ENCODE data around the gene XG. TPM values are rescaled to one million over a fixed set of nuclear protein-coding genes. Genes with fewer than 3 reads are reported as not detected.
"Not testable (repeated sequence)": the region's sequence is repeated elsewhere in the genome, so short reads cannot be mapped to it uniquely, and the experiment has no call there.

The XG gene
- total RNA-seq, 1 experiment from 2014 or later: 1.0 TPM

GRCh38 chrX:2799369-2799768 is 47.5 kb downstream of the XG start (continued):
- TF ChIP-seq, protein P1, sequence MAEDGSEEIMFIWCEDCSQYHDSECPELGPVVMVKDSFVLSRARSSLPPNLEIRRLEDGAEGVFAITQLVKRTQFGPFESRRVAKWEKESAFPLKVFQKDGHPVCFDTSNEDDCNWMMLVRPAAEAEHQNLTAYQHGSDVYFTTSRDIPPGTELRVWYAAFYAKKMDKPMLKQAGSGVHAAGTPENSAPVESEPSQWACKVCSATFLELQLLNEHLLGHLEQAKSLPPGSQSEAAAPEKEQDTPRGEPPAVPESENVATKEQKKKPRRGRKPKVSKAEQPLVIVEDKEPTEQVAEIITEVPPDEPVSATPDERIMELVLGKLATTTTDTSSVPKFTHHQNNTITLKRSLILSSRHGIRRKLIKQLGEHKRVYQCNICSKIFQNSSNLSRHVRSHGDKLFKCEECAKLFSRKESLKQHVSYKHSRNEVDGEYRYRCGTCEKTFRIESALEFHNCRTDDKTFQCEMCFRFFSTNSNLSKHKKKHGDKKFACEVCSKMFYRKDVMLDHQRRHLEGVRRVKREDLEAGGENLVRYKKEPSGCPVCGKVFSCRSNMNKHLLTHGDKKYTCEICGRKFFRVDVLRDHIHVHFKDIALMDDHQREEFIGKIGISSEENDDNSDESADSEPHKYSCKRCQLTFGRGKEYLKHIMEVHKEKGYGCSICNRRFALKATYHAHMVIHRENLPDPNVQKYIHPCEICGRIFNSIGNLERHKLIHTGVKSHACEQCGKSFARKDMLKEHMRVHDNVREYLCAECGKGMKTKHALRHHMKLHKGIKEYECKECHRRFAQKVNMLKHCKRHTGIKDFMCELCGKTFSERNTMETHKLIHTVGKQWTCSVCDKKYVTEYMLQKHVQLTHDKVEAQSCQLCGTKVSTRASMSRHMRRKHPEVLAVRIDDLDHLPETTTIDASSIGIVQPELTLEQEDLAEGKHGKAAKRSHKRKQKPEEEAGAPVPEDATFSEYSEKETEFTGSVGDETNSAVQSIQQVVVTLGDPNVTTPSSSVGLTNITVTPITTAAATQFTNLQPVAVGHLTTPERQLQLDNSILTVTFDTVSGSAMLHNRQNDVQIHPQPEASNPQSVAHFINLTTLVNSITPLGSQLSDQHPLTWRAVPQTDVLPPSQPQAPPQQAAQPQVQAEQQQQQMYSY (CRISPR knock-in tag; IDR thresholded peaks at IDR 0.05): no peak
- no peak for TF ChIP-seq SMAD3 (CRISPR knock-in tag; IDR thresholded peaks at IDR 0.05; ENCODE audit: borderline replicate concordance)
- no peak for TF ChIP-seq ZMAT4 (CRISPR knock-in tag; IDR thresholded peaks at IDR 0.05)
- no peak for TF ChIP-seq ZNF396 (CRISPR knock-in tag; IDR thresholded peaks at IDR 0.05; ENCODE audit: borderline replicate concordance)

- H3K9me3 Mint-ChIP-seq; H3K36me3 Mint-ChIP-seq; H3K27me3 Mint-ChIP-seq (ENCODE audit: low read depth); POLR2A ChIA-PET; CTCF ChIA-PET: not testable (repeated sequence)
- peaks cover 52% of the 10 kb centered on the region for H3K4me1 Mint-ChIP-seq
- peak overlapping the region; percentile 100 for H3K27ac Mint-ChIP-seq
- ATAC-seq: peak; percentile 69
- DNase-seq (ENCODE audit: low spot score): peak; percentile 24
- peak overlapping the region; percentile 69 for H3K4me3 Mint-ChIP-seq
Observed at GRCh38 chrX:2799980-2800379, 48.1 kb downstream of the XG start.

- Mint-ChIP-seq H3K9me3 (no peaks in the 10 kb centered on the region), H3K4me1 (peaks cover 60% of the 10 kb centered on the region), H3K4me3 (peak overlapping the region; percentile 69), H3K36me3 (no peaks in the 10 kb centered on the region), H3K27me3 (ENCODE audit: low read depth) (no peaks in the 10 kb centered on the region), H3K27ac (peak overlapping the region; percentile 100)
- DNase-seq (ENCODE audit: low spot score) (no peak), ATAC-seq (no peak)
- POLR2A ChIA-PET: no interaction called here
- CTCF ChIA-PET: interaction anchor here (1.7 kb wide), 1 partner anchor 11 kb away, joined by 4 read pairs; no protein-coding TSS in a partner anchor
- TF ChIP-seq ZNF317 (CRISPR knock-in tag; IDR thresholded peaks at IDR 0.05; ENCODE audit: borderline replicate concordance, low read depth) (no peak), ZNF532 (CRISPR knock-in tag; IDR thresholded peaks at IDR 0.05; ENCODE audit: borderline replicate concordance) (no peak), ZBTB21 (CRISPR knock-in tag; IDR thresholded peaks at IDR 0.05; ENCODE audit: borderline replicate concordance) (no peak), ELF4 (CRISPR knock-in tag; IDR thresholded peaks at IDR 0.05; ENCODE audit: low read depth) (no peak), JAZF1 (CRISPR knock-in tag; IDR thresholded peaks at IDR 0.05) (no peak), RORB (CRISPR knock-in tag; IDR thresholded peaks at IDR 0.05) (no peak), NFE2L1 (CRISPR knock-in tag; IDR thresholded peaks at IDR 0.05) (no peak), TP53 (CRISPR knock-in tag; IDR thresholded peaks at IDR 0.05) (no peak), PRRX2 (CRISPR knock-in tag; IDR thresholded peaks at IDR 0.05) (no peak), TCF7 (CRISPR knock-in tag; IDR thresholded peaks at IDR 0.05; ENCODE audit: low read depth) (no peak), NR3C1 (CRISPR knock-in tag; conservative IDR thresholded peaks at IDR 0.05; ENCODE audit: low read depth) (no peak)
- TF ChIP-seq, protein P2, sequence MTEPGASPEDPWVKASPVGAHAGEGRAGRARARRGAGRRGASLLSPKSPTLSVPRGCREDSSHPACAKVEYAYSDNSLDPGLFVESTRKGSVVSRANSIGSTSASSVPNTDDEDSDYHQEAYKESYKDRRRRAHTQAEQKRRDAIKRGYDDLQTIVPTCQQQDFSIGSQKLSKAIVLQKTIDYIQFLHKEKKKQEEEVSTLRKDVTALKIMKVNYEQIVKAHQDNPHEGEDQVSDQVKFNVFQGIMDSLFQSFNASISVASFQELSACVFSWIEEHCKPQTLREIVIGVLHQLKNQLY (CRISPR knock-in tag; IDR thresholded peaks at IDR 0.05): no peak
- TF ChIP-seq, protein P3, sequence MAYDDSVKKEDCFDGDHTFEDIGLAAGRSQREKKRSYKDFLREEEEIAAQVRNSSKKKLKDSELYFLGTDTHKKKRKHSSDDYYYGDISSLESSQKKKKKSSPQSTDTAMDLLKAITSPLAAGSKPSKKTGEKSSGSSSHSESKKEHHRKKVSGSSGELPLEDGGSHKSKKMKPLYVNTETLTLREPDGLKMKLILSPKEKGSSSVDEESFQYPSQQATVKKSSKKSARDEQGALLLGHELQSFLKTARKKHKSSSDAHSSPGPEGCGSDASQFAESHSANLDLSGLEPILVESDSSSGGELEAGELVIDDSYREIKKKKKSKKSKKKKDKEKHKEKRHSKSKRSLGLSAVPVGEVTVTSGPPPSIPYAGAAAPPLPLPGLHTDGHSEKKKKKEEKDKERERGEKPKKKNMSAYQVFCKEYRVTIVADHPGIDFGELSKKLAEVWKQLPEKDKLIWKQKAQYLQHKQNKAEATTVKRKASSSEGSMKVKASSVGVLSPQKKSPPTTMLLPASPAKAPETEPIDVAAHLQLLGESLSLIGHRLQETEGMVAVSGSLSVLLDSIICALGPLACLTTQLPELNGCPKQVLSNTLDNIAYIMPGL (CRISPR knock-in tag; IDR thresholded peaks at IDR 0.05): no peak
- TF ChIP-seq, protein P4, sequence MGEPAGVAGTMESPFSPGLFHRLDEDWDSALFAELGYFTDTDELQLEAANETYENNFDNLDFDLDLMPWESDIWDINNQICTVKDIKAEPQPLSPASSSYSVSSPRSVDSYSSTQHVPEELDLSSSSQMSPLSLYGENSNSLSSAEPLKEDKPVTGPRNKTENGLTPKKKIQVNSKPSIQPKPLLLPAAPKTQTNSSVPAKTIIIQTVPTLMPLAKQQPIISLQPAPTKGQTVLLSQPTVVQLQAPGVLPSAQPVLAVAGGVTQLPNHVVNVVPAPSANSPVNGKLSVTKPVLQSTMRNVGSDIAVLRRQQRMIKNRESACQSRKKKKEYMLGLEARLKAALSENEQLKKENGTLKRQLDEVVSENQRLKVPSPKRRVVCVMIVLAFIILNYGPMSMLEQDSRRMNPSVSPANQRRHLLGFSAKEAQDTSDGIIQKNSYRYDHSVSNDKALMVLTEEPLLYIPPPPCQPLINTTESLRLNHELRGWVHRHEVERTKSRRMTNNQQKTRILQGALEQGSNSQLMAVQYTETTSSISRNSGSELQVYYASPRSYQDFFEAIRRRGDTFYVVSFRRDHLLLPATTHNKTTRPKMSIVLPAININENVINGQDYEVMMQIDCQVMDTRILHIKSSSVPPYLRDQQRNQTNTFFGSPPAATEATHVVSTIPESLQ (CRISPR knock-in tag; IDR thresholded peaks at IDR 0.05): no peak
Observed at GRCh38 chrX:2801223-2801622, 49.4 kb downstream of the XG start.
